Measurements from ENCODE around the gene CCDC87.

DNA sequence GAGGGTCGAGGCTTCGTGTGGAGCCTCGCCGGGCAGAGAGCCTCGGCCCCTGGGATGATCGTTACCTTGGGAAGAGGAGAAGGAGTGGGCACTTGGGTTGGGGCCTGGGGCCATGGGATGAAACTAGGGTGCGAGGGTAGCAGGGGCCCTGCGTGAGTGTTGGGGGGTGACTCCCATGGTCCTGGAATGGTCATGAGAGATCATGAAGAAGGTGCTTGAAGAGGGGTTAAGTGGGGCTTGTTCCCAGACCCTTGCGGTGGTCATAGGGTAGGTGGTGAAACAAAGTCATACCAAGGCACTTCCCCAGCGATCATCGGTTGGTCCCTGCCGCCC, 406 bp upstream of the CCDC87 start:
- TF ChIP-seq CTCF (IDR thresholded peaks at IDR 0.05) (no peak), REST (IDR thresholded peaks at IDR 0.05; ENCODE audit: insufficient read depth in 1 of 2, low read depth in 2 of 2, low read length in 1 of 2) (no peak), POLR2AphosphoS5 (IDR thresholded peaks at IDR 0.05; ENCODE audit: low read depth, low read length) (no peak), TCF7L2 (IDR thresholded peaks at IDR 0.05; ENCODE audit: low read depth, low read length) (no peak), SIN3A (IDR thresholded peaks at IDR 0.05; ENCODE audit: borderline replicate concordance, insufficient read depth, low read depth, low read length) (no peak)

Data from Panc1 (cell line).